Umbilical cord (tissue), 2 donors: ENCODE measurements around the gene KIF18B. TPM values are rescaled to one million over a fixed set of nuclear protein-coding genes. Genes with fewer than 3 reads are reported as not detected.

Source experiments
- DNase-seq: peaks from one replicate; pipeline ENCODE4 v3.0.0-alpha.2; 2015; ENCODE audit warnings: low spot score
- total RNA-seq: library from RNA; depleted of rRNA; stranded (reverse); fragments of >200 nt; gene quantifications from one replicate; pipeline ENCODE4 v1.2.3, GENCODE V29; 2014; ENCODE audit warnings: low replicate concordance; ENCODE audit not compliant: insufficient read depth

The KIF18B gene
- total RNA-seq, 1 donor from 2014 or later = 1.4 TPM

- DNase-seq = no peak
Observed at GRCh38 chr17:44940317-44940716, 7.3 kb downstream of the KIF18B start.

- DNase-seq = no peak
Observed at GRCh38 chr17:44935116-44935515, 12.5 kb downstream of the KIF18B start.

GRCh38 chr17:44934745-44935105, 12.8 kb downstream of the KIF18B start:
- DNase-seq = no peak

GRCh38 chr17:44933824-44934744, 13.5 kb downstream of the KIF18B start:
- DNase-seq = no peak

GRCh38 chr17:44932787-44933097, 14.8 kb downstream of the KIF18B start:
- DNase-seq = no peak

- no peak for DNase-seq
Observed at GRCh38 chr17:44932096-44932786, 15.3 kb downstream of the KIF18B start.

GRCh38 chr17:44931376-44931775, 16.2 kb downstream of the KIF18B start:
- no peak for DNase-seq

GRCh38 chr17:44930667-44931066, 16.9 kb downstream of the KIF18B start:
- no peak for DNase-seq

- no peak for DNase-seq
Observed at GRCh38 chr17:44928950-44929720, 18.4 kb downstream of the KIF18B start.

- DNase-seq = no peak
Observed at GRCh38 chr17:44928136-44928535, 19.4 kb downstream of the KIF18B start.

- DNase-seq = no peak
Observed at GRCh38 chr17:44927696-44928095, 19.9 kb downstream of the KIF18B start.

GRCh38 chr17:44926821-44927525, 20.6 kb downstream of the KIF18B start:
- DNase-seq = no peak

GRCh38 chr17:44925731-44926697, 21.6 kb downstream of the KIF18B start:
- DNase-seq = no peak

- no peak for DNase-seq
Observed at GRCh38 chr17:44924107-44924544, 23.4 kb downstream of the KIF18B start.

- no peak for DNase-seq
Observed at GRCh38 chr17:44922746-44923470, 24.7 kb downstream of the KIF18B start.

GRCh38 chr17:44922136-44922535, 25.4 kb downstream of the KIF18B start:
- DNase-seq = no peak

GRCh38 chr17:44921122-44921882, 26.3 kb downstream of the KIF18B start:
- DNase-seq = no peak

GRCh38 chr17:44920565-44920940, 27.0 kb downstream of the KIF18B start:
- DNase-seq = no peak
